ENCODE results near the gene MAPKAP1.

The MAPKAP1 gene

DNA sequence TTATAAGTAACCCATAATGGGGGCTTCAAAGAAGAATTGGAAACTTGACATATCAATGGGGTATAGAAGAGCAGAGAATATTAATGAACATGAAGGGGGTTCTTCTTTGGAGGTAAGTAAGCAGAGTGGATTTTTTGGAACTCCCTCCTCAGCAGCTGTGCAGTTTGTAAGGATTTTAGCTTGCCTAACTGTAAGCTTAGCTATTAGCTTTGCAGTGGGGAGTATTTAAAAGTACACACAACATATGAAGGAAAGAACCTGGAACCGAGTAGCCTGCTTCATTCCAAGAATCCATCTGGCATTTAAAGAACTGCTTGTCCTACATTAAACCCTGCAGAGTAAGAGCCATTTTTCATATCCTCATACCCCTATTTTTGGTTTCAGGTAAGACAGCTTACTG, 38.0 kb upstream of the MAPKAP1 start:
- Histone ChIP-seq H3K36me3 (peaks cover 0 to 16% (median 0%) of the 10 kb centered on the region in 11 experiments; a peak in 6 of 22 replicates), H3K4me2 (peak overlapping the region; percentile 78 to 97 (median 94); a peak in 17 of 22 replicates), H3K4me3 (no peak overlapping the region), H3K27ac (no peak overlapping the region), H3K9me3 (replicated peaks in 1 of 11) (no peaks in the 10 kb centered on the region), H3K9ac (no peak overlapping the region; a peak in 1 of 22 replicates), H3K4me1 (peaks cover 15 to 27% (median 20%) of the 10 kb centered on the region in 10 experiments; a peak in 19 of 20 replicates), H3K27me3 (peaks cover 20 to 29% (median 29%) of the 10 kb centered on the region in 11 experiments), H4K20me1 (peaks cover 0 to 27% (median 15%) of the 10 kb centered on the region in 11 experiments; a peak in 15 of 22 replicates)
- no peak for TF ChIP-seq Cebpa-rat (IDR thresholded peaks at IDR 0.05)

DNA sequence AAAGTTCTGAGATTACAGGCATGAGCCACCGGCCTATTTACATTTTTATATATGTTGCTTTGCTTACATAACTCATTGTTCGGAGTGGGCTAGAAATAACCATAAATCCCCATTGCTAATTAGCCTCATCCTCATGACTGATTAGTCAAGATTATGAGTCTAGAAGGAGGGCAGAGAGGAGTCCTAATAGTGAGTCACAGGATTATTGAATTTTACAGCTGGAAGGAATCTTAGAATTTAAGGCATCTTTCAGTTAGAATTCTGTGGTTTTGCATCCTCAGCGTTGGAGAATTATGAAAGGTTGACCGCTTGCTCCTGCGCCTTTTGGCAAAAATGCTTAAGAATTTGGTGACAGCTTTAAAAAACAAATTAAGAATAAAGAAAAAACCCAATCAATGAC, 37.6 kb upstream of the MAPKAP1 start:
- Histone ChIP-seq H3K27ac (no peak overlapping the region), H4K20me1 (peaks cover 0 to 23% (median 12%) of the 10 kb centered on the region in 11 experiments; a peak in 15 of 22 replicates), H3K27me3 (peaks cover 15 to 25% (median 25%) of the 10 kb centered on the region in 11 experiments), H3K4me1 (peaks cover 15 to 26% (median 20%) of the 10 kb centered on the region in 10 experiments; a peak in 19 of 20 replicates), H3K4me2 (no peak overlapping the region), H3K9me3 (replicated peaks in 1 of 11) (no peaks in the 10 kb centered on the region), H3K4me3 (no peak overlapping the region), H3K9ac (no peak overlapping the region), H3K36me3 (peaks cover 0 to 12% (median 0%) of the 10 kb centered on the region in 11 experiments; a peak in 5 of 22 replicates)
- TF ChIP-seq Cebpa-rat (IDR thresholded peaks at IDR 0.05), result no peak

DNA sequence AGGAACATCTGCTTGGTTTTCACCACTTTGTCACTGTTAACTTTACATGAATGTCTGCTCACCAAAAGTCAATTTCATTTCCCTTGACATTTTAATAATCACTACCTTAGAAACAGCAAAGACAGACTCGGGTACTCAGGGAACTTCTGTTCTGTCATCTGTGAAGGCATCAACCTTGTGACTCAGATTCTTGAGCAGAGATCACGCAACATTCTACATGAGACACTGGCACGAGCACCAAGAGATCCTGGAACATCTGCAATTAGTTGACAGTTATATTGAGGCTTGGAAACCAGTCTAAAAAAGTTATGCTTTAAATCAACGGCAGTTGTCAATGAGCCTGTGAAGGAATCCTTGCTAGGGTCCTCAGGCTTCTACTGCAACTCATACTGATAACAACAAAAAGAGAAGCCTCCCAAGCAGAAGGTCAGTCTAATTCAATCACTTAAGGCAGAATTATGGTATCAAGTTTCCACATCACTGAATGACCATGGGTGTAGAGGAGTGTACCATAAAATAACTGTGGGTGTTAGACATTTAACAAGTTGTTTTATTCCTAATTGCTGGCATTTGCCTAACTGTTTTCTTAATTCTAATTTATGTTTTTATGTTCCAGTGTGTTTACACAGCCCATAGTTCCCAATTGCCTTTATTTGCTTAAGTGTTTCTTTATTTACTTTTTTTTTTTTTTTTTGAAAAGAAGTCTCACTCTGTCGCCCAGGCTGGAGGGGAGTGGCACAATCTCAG, 36.8 kb upstream of the MAPKAP1 start:
- Histone ChIP-seq H3K9me3 (replicated peaks in 1 of 11) (no peaks in the 10 kb centered on the region), H3K27ac (no peak overlapping the region), H3K9ac (no peak overlapping the region), H4K20me1 (peaks cover 0 to 16% (median 11%) of the 10 kb centered on the region in 11 experiments; a peak in 15 of 22 replicates), H3K4me1 (peaks cover 12 to 22% (median 17%) of the 10 kb centered on the region in 10 experiments; a peak in 19 of 20 replicates), H3K4me3 (no peak overlapping the region), H3K36me3 (peaks cover 0 to 4% (median 0%) of the 10 kb centered on the region in 11 experiments; a peak in 3 of 22 replicates), H3K4me2 (no peak overlapping the region), H3K27me3 (peaks cover 8 to 17% (median 17%) of the 10 kb centered on the region in 11 experiments)
- TF ChIP-seq Cebpa-rat (IDR thresholded peaks at IDR 0.05), result no peak

DNA sequence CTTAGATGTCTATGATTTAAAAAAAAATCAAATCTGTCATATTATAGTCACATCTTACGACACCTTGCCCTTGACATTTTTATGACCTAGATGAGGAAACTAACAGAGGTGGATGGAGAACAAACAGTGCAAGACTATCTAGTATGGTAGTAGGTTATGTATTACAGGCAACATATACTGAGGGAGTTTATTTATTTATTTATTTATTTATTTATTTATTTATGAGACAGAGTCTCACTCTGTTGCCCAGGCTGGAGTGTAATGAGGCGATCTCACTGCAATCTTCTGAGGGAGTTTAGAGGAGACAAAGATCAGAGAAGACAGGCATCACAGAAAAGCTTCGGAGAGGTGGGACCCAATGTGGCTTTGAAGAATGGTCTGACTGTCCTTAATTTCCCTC, 35.6 kb upstream of the MAPKAP1 start:
- Histone ChIP-seq H3K27me3 (peaks cover 0 to 5% (median 5%) of the 10 kb centered on the region in 11 experiments; a peak in 18 of 22 replicates), H3K9ac (no peak overlapping the region)

DNA sequence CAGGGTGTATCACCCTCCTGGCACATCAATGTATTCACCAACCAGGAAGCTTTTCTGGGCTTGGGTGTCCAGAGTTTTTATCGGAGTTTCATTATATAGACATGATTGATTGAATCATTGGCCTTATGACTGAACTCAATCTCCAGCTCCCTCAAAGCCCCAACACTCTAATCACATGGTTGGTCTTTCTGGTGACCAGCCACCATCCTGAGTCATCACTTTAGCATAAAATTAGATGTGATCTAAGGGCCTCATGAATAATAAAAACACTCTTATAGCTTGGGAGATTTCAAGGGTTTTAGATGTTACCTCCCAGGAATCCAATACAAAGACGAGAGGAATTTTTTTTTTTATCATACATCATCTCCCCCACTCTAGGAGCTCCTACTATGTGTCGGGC, 32.4 kb upstream of the MAPKAP1 start:
- no peak overlapping the region for H3K4me2 ChIP-seq
- H3K36me3 ChIP-seq, result no peaks in the 10 kb centered on the region

More for the DNA sequence above, 35.6 kb upstream of the MAPKAP1 start:
- peaks cover 0 to 4% (median 0%) of the 10 kb centered on the region in 11 experiments; a peak in 6 of 22 replicates for H4K20me1 ChIP-seq
- no peak overlapping the region for H3K4me2 ChIP-seq
- H3K4me1 ChIP-seq, result peaks cover 7 to 12% (median 9%) of the 10 kb centered on the region in 10 experiments; a peak in 19 of 20 replicates
- no peaks in the 10 kb centered on the region for H3K9me3 ChIP-seq (replicated peaks in 1 of 11)
- no peak overlapping the region for H3K4me3 ChIP-seq
- no peaks in the 10 kb centered on the region for H3K36me3 ChIP-seq
- TF ChIP-seq Cebpa-rat (IDR thresholded peaks at IDR 0.05), result no peak
- no peak overlapping the region for H3K27ac ChIP-seq

DNA sequence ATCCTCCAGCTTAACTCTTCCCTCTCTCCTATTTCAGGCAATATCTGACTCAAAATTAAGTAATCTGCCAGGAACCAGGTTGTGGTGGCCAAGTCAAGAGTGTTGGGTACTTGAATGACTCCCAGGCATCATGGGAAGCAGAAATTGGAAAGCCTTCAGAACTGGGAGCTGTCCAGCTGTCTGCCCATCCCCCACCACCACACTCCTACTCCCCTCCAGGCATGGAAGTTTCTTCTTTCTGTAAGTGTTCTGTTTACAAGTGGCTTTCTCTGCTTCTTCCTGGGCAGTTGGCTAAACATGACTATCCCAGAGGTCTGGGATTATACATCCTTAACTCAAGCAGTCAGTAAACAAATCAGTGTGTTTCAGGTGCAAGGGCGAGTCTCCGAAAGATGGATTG, 25.6 kb upstream of the MAPKAP1 start:
- no peak for TF ChIP-seq Cebpa-rat (IDR thresholded peaks at IDR 0.05)
- Histone ChIP-seq H3K36me3 (no peaks in the 10 kb centered on the region), H3K4me1 (no peaks in the 10 kb centered on the region), H3K4me3 (no peak overlapping the region), H3K27ac (no peak overlapping the region), H3K27me3 (no peaks in the 10 kb centered on the region), H3K9ac (no peak overlapping the region), H3K9me3 (replicated peaks in 1 of 11) (no peaks in the 10 kb centered on the region), H3K4me2 (no peak overlapping the region), H4K20me1 (no peaks in the 10 kb centered on the region)

More for the DNA sequence above, 32.4 kb upstream of the MAPKAP1 start:
- Histone ChIP-seq H3K9ac (no peak overlapping the region), H3K4me1 (no peaks in the 10 kb centered on the region), H4K20me1 (no peaks in the 10 kb centered on the region), H3K27me3 (no peaks in the 10 kb centered on the region), H3K9me3 (replicated peaks in 1 of 11) (no peaks in the 10 kb centered on the region), H3K4me3 (no peak overlapping the region), H3K27ac (no peak overlapping the region)
- no peak for TF ChIP-seq Cebpa-rat (IDR thresholded peaks at IDR 0.05)

DNA sequence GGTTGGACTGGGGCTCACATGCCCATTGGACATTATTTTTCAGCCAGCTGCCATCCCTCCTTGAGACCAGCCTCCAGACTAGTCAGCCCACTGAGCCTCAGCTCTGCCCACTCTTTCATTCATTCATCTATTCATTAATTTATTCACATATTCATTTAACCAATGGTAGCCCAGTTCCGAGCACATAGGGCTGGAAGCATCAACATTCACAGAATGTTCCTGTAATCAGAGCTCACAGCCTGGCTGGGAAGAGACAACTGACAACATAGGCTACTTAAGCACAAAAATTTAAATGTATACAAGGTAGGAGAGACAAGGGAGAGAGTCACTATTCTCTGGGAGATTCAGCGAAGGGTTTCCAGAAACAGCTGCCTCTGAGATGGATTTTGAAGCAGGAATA, 23.2 kb upstream of the MAPKAP1 start:
- H3K4me2 ChIP-seq, result no peak overlapping the region
- no peak for TF ChIP-seq Cebpa-rat (IDR thresholded peaks at IDR 0.05)
- no peak overlapping the region for H3K4me3 ChIP-seq
- H3K27me3 ChIP-seq, result no peaks in the 10 kb centered on the region
- H4K20me1 ChIP-seq, result no peaks in the 10 kb centered on the region
- no peak overlapping the region for H3K9ac ChIP-seq
- H3K27ac ChIP-seq, result no peak overlapping the region
- no peaks in the 10 kb centered on the region for H3K4me1 ChIP-seq
- no peaks in the 10 kb centered on the region for H3K36me3 ChIP-seq
- H3K9me3 ChIP-seq (replicated peaks in 1 of 11), result no peaks in the 10 kb centered on the region

DNA sequence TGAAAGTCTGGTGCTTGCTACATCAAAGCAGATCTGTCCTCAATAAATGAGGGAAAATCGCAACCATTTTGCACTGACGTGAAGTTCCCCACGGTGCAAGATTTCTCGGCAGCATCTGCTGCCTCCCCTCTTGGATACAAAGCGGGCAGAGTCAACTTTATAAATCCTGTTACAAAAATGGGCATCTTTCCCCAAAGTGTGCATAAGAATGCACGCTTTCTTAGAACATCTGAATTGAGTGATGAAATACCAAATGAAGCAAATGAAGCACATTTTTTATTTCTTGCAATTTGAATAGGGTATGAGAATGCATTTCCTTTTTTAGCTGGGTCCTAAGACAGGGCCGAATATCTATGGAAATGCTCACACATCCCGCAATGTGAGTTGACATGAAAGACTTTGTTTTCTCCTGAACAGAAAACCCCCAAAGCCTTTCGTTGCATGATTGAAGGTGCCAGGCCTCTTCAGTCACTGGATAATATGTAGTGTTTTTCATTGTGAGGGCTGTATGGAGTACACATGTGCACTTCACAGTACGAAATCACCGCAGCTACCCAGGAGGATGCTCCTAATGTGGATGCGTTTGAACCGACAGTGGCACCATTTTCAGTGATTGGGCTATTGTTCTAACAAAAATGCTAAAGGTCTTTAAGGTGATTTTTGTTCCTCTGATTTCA, 19.6 kb upstream of the MAPKAP1 start:
- Histone ChIP-seq H3K4me1 (no peaks in the 10 kb centered on the region), H3K4me2 (no peak overlapping the region), H3K9me3 (replicated peaks in 1 of 11) (no peaks in the 10 kb centered on the region), H3K27me3 (no peaks in the 10 kb centered on the region), H3K27ac (no peak overlapping the region), H3K36me3 (no peaks in the 10 kb centered on the region), H3K9ac (no peak overlapping the region), H4K20me1 (no peaks in the 10 kb centered on the region), H3K4me3 (no peak overlapping the region)
- TF ChIP-seq Cebpa-rat (IDR thresholded peaks at IDR 0.05), result no peak

DNA sequence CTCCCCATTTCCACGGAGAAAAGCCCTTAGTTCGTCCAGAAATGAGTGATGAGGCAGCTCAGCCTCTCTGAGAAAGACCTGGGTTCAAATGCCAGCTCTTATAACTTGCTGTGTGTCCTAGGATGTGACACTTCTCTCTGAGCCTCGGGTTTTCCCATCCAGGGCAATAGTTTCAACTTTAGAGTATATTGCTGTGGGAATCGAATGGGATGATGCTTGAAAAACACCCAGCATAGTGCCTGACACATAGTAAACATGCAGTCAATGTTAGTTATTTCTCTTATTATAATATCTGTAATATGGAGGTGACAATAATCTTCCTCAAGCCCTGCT, 430 bp upstream of the MAPKAP1 start:
- no peak for TF ChIP-seq Cebpa-rat (IDR thresholded peaks at IDR 0.05)
- Histone ChIP-seq H3K27me3 (no peaks in the 10 kb centered on the region), H3K9ac (peak overlapping the region; percentile 88 to 99 (median 94); a peak in 21 of 22 replicates), H3K4me3 (peak overlapping the region; percentile 84 to 99 (median 91); a peak in 19 of 20 replicates), H3K27ac (peak overlapping the region; percentile 44 to 96 (median 93); a peak in 21 of 22 replicates), H4K20me1 (peaks cover 0 to 26% (median 0%) of the 10 kb centered on the region in 11 experiments; a peak in 7 of 22 replicates), H3K4me1 (peaks cover 15 to 28% (median 21%) of the 10 kb centered on the region in 10 experiments), H3K36me3 (peaks cover 0 to 19% (median 5%) of the 10 kb centered on the region in 11 experiments; a peak in 10 of 22 replicates), H3K4me2 (peak overlapping the region; percentile 64 to 96 (median 88)), H3K9me3 (replicated peaks in 1 of 11) (no peaks in the 10 kb centered on the region)
